GM12878 (cell line): Measurements from ENCODE around the gene MGLL.

Source experiments
- ESRRA ChIP-seq: IDR thresholded peaks from 2 replicates; pipeline ENCODE4 v1.6.1; 2012; ENCODE audit warnings: mild to moderate bottlenecking, low read length, improper control_type of control experiment
- NBN ChIP-seq: fragments of 450-650 bp; IDR thresholded peaks from 2 replicates; pipeline ENCODE4 v1.6.1; 2016
- TAF1 ChIP-seq: IDR thresholded peaks from 2 replicates; pipeline ENCODE4 v1.6.1; 2011; ENCODE audit warnings: mild to moderate bottlenecking, low read depth, low read length, borderline replicate concordance

- TF ChIP-seq ESRRA (no peak), TAF1 (no peak; the same call in 1 of the 2 replicates), NBN (peak; percentile 87)
Observed at GRCh38 chr3:127750226-127751031, 71.9 kb downstream of the MGLL start.
